Measurements from ENCODE around the gene FLRT1.

DNA sequence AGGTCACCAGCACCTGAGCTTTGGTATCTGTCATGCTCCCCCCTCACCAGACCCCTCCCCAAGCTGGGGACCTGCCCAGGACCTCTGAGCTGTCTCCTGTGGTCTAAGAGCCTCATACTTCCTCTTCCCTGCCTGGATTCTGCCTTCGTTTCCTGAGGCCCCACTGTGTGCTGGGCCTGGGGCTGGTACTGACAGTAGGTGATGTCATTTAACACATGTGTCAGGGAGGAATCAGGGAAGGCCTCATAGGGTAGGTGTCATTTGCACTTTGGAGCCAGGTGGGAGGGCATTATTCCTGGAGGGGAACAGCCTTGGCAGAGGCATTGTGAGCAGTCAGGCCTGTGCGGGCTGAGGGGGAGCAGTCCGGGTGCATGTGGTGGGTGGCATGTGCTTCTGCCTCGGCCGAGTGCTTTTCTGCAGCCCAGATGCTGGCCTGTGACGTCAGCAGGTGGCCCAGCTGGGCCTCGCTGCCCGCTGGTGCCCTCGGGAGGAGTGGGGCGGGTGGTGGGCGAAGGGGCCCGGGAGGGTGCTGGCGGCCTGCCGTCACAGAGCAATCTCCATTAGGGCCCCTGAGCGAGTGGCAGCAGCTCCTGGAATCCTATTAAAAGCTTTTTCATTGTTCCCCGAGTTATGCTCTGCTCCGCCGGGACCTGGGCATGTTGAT, 9.1 kb downstream of the FLRT1 start:
- TF ChIP-seq, protein P1, sequence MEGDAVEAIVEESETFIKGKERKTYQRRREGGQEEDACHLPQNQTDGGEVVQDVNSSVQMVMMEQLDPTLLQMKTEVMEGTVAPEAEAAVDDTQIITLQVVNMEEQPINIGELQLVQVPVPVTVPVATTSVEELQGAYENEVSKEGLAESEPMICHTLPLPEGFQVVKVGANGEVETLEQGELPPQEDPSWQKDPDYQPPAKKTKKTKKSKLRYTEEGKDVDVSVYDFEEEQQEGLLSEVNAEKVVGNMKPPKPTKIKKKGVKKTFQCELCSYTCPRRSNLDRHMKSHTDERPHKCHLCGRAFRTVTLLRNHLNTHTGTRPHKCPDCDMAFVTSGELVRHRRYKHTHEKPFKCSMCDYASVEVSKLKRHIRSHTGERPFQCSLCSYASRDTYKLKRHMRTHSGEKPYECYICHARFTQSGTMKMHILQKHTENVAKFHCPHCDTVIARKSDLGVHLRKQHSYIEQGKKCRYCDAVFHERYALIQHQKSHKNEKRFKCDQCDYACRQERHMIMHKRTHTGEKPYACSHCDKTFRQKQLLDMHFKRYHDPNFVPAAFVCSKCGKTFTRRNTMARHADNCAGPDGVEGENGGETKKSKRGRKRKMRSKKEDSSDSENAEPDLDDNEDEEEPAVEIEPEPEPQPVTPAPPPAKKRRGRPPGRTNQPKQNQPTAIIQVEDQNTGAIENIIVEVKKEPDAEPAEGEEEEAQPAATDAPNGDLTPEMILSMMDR (IDR thresholded peaks at IDR 0.05): no peak
- no peak for TF ChIP-seq POLR2A (IDR thresholded peaks at IDR 0.05)
